OCI-LY3 (cell line): ENCODE data around the gene CA7.
A peak's percentile ranks its signal among the peaks of the same experiment; 100 is the strongest.

Source experiments
- H2AFZ ChIP-seq: fragments of 200-600, 300-600 bp; shearing (Covaris generic); 2 replicates; pipeline ENCODE4 v1.6.0; 2014; ENCODE audit warnings: antibody characterized with exemption, low read depth, low read length
- H3K27ac ChIP-seq: fragments of 200-600, 300-600 bp; sonication (generic); 2 replicates; pipeline ENCODE4 v1.5.1; 2014; ENCODE audit warnings: mild to moderate bottlenecking, low read length, moderate library complexity, mixed read lengths
- H3K27me3 ChIP-seq: fragments of 200-600, 300-600 bp; sonication (generic); 2 replicates; pipeline ENCODE4 v1.6.1; 2014; ENCODE audit warnings: low read depth, low read length, mixed read lengths
- H3K36me3 ChIP-seq: fragments of 200-600, 300-600 bp; sonication (generic); replicated peaks from 2 replicates; pipeline ENCODE3; 2014; ENCODE audit warnings: low read depth, low read length, mixed read lengths
- H3K4me1 ChIP-seq: fragments of 300-600, 200-600 bp; sonication (generic); 2 replicates; pipeline ENCODE4 v1.6.1; 2014; ENCODE audit warnings: low read length, mixed read lengths
- H3K4me2 ChIP-seq: fragments of 200-600, 300-600 bp; sonication (generic); 2 replicates; pipeline ENCODE4 v1.6.1; 2014; ENCODE audit warnings: low read length, mixed read lengths
- H3K4me3 ChIP-seq: fragments of 300-600, 200-600 bp; sonication (generic); 2 replicates; pipeline ENCODE4 v1.5.1; 2014; ENCODE audit warnings: antibody characterized with exemption, mild to moderate bottlenecking, low read length, moderate library complexity
- H3K79me2 ChIP-seq: fragments of 300-600, 200-600 bp; shearing (Covaris generic); 2 replicates; pipeline ENCODE4 v1.6.1; 2014; ENCODE audit warnings: mild to moderate bottlenecking, low read length, mixed read lengths
- H3K9ac ChIP-seq: fragments of 300-600, 200-600 bp; shearing (Covaris generic); 2 replicates; pipeline ENCODE4 v1.6.0; 2014; ENCODE audit warnings: mild to moderate bottlenecking, low read length, moderate library complexity
- H3K9me3 ChIP-seq: fragments of 200-600, 300-600 bp; shearing (Covaris generic); 2 replicates; pipeline ENCODE4 v1.6.1; 2014; ENCODE audit warnings: low read length, mixed read lengths; ENCODE audit not compliant: insufficient read depth
- H4K20me1 ChIP-seq: fragments of 200-600, 300-600 bp; sonication (generic); 2 replicates; pipeline ENCODE4 v1.6.1; 2016; ENCODE audit warnings: low read length, mixed read lengths; ENCODE audit not compliant: insufficient read depth
- EZH2phosphoT487 ChIP-seq: fragments of 200-600 bp; shearing (Covaris generic); IDR thresholded peaks from 2 replicates; pipeline ENCODE4 v1.6.1; 2018; ENCODE audit warnings: antibody characterized with exemption, mixed run types, low read depth
- TF ChIP-seq, protein P1 (sequence below): fragments of 200-600, 300-600 bp; sonication (generic); IDR thresholded peaks from 2 replicates; pipeline ENCODE4 v1.5.1; 2014; ENCODE audit warnings: antibody characterized with exemption, low read length, low read depth

Gene CA7

DNA sequence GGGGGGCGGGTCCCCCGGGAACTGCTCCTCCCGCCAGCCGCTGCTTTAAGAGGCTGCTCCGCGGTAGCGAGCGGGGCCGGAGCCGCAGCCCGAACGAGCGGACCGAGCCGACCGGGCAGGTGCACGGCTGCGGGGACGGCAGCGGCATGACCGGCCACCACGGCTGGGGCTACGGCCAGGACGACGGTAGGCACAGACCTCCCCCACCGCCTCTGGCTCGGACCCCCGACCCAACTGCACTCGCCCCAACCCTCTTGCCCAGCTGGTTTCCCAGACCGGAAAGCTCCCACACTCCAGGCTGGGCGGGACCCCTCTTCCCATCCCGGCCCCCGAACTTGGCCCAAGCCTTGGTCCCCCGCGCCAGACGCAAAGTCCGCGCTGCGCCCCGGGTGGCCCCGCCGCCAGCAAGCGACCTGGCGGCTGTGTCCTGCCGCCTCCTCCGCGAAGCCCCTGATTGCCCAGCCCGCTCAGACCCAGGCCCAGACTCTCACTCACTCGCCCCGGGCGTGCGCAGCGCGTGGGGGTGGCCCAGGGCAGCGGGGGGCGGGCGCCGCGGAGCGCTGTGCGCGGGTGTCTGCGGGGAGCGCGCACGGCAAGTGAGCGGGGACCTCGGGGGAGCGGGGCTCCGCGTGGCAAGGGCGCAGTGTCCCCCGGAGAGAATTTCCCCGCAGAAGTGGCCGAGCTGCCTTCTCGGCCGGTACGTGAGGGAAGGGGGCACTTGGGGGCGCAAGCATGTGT, at the start of gene CA7:
TSS of gene CA7 (plus strand) at position 73 of the 738 bp plus-strand sequence. CDS start at position 147, 74 bp downstream.
- peaks cover 14% of the 10 kb centered on the region for H3K4me1 ChIP-seq
- no peaks in the 10 kb centered on the region for H3K9me3 ChIP-seq
- no peaks in the 10 kb centered on the region for H4K20me1 ChIP-seq
- no peaks in the 10 kb centered on the region for H3K36me3 ChIP-seq
- no peak within 1 kb of the TSS for H3K27ac ChIP-seq
- H3K79me2 ChIP-seq = no peaks in the 10 kb centered on the region
- no peak within 1 kb of the TSS for H3K9ac ChIP-seq
- TF ChIP-seq, protein P1, sequence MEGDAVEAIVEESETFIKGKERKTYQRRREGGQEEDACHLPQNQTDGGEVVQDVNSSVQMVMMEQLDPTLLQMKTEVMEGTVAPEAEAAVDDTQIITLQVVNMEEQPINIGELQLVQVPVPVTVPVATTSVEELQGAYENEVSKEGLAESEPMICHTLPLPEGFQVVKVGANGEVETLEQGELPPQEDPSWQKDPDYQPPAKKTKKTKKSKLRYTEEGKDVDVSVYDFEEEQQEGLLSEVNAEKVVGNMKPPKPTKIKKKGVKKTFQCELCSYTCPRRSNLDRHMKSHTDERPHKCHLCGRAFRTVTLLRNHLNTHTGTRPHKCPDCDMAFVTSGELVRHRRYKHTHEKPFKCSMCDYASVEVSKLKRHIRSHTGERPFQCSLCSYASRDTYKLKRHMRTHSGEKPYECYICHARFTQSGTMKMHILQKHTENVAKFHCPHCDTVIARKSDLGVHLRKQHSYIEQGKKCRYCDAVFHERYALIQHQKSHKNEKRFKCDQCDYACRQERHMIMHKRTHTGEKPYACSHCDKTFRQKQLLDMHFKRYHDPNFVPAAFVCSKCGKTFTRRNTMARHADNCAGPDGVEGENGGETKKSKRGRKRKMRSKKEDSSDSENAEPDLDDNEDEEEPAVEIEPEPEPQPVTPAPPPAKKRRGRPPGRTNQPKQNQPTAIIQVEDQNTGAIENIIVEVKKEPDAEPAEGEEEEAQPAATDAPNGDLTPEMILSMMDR = no peak
- TF ChIP-seq EZH2phosphoT487 = no peak
- H3K27me3 ChIP-seq = 0 out of 2 replicates have a peak, but pooled peaks cover 5% of the 10 kb centered on the region
- peak within 1 kb of the TSS; percentile 39 for H3K4me2 ChIP-seq
- peak within 1 kb of the TSS; percentile 67 for H3K4me3 ChIP-seq
- H2AFZ ChIP-seq = no peak within 1 kb of the TSS

DNA sequence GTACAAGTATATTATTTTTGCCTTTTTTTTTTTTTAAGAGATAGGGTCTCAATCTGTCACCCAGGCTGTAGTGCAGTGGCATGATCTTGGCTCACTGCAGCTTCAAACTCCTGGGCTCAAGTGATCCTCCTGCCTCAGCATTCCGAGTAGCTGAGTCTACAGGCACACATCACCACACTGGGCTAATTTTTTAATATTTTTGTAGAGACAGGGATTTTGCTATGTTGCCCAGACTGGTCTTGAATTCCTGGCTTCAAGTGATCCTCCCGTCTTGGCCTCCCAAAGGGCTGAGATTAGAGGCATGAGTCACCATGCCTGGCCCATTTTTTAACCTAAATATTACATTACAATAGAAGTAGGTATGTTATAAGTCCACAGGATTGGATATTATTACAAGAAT, 46.1 kb upstream of the CA7 start:
- H3K27me3 ChIP-seq = no peaks in the 10 kb centered on the region
- H3K4me1 ChIP-seq = no peaks in the 10 kb centered on the region
- no peak overlapping the region for H2AFZ ChIP-seq
- no peak overlapping the region for H3K4me2 ChIP-seq
- no peaks in the 10 kb centered on the region for H4K20me1 ChIP-seq
- no peak for TF ChIP-seq EZH2phosphoT487
- TF ChIP-seq, protein P1 = no peak
- H3K27ac ChIP-seq = no peak overlapping the region
- no peaks in the 10 kb centered on the region for H3K9me3 ChIP-seq
- H3K9ac ChIP-seq = no peak overlapping the region
- no peak overlapping the region for H3K4me3 ChIP-seq
- no peaks in the 10 kb centered on the region for H3K79me2 ChIP-seq
- peaks cover 3% of the 10 kb centered on the region for H3K36me3 ChIP-seq

DNA sequence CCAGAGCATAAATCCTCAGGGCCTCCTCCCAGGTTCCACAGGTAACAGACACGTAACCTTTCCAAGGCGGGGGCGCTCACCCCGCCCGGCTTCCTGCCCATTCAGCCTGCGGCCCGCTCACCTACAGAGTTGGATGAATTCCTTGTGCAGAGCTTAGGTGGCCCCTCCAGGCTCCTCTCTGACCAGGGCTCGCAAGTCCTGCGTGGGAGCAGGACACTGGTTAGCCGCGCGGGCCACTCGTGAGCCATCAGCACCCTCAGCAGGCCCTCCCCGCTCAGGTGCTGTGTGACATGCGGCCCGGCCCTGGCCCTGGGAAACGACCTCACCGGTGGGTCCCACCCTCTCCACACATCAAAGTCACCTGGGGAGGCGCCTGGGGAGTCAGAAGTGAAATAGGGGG, 43.4 kb upstream of the CA7 start:
- Histone ChIP-seq H2AFZ (no peak overlapping the region), H4K20me1 (no peaks in the 10 kb centered on the region), H3K4me3 (no peak overlapping the region), H3K79me2 (no peaks in the 10 kb centered on the region), H3K36me3 (peaks cover 25% of the 10 kb centered on the region), H3K9me3 (no peaks in the 10 kb centered on the region), H3K4me1 (no peaks in the 10 kb centered on the region), H3K9ac (no peak overlapping the region), H3K27me3 (no peaks in the 10 kb centered on the region), H3K4me2 (no peak overlapping the region), H3K27ac (no peak overlapping the region)
- TF ChIP-seq, protein P1 = no peak
- no peak for TF ChIP-seq EZH2phosphoT487

DNA sequence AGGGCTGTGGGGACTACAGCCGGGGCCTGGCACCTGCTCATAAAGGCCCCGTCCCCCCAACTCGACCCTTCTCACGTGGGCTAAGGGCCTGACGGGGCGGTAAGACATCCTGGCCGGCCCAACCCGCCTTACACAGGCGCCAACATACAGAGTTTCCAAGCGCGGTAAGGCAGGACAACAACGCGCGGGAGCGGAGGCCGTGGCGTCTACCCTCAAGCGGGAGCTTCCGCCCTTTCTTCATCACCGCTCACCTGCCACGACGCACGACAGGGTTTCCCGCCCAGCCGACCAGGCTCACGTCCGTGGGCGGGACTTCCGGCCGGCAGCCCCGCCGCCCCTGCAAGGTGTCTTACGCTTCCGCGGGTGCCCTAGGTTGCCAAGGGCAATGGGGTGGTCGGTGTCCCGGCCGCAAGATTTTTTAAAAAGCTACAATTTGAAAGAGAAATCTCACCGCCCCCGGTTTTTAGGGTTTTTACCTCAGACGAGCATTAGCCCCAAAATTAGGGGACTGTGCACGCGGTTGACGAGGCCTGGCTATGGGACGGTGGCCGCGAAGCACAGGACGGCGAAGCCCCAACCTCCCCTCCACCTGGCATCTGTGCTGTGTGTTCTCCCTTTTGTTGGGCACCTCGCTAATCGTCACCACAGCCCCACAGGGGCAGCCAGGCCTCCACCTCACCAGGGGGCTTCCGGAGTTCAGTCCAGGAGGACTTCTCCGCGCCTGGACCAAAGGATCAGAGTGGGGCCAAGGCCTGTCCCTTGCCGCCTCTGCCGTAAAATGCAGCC, 42.7 kb upstream of the CA7 start, which contains the start of gene TERB1:
TSS of gene TERB1 (minus strand) at position 265 of the 786 bp plus-strand sequence. CDS start 4,786 bp downstream, outside the sequence.
- Histone ChIP-seq H3K27ac (no peak within 1 kb of the TSS), H3K4me3 (no peak within 1 kb of the TSS), H3K36me3 (peaks cover 28% of the 10 kb centered on the region), H3K9me3 (no peaks in the 10 kb centered on the region), H3K79me2 (no peaks in the 10 kb centered on the region), H3K9ac (no peak within 1 kb of the TSS), H3K4me1 (no peaks in the 10 kb centered on the region), H3K4me2 (no peak within 1 kb of the TSS), H3K27me3 (no peaks in the 10 kb centered on the region), H4K20me1 (no peaks in the 10 kb centered on the region), H2AFZ (no peak within 1 kb of the TSS)
- TF ChIP-seq, protein P1 = no peak
- no peak for TF ChIP-seq EZH2phosphoT487
